K562 (cell line): Measurements from ENCODE around the gene ADGRG1. TPM values are rescaled to one million over a fixed set of nuclear protein-coding genes. Genes with fewer than 3 reads are reported as not detected.

Source experiments
- CBFA2T3 ChIP-seq: fragments of 450-650 bp; IDR thresholded peaks from 2 replicates; pipeline ENCODE4 v1.6.1; 2017
- CEBPZ ChIP-seq: fragments of 150-350 bp; IDR thresholded peaks from 2 replicates; pipeline ENCODE4 v1.6.1; 2014; ENCODE audit warnings: low read depth, mild to moderate bottlenecking, low read length, borderline replicate concordance
- DDX20 ChIP-seq: fragments of 450-650 bp; IDR thresholded peaks from 2 replicates; pipeline ENCODE4 v1.6.1; 2016; ENCODE audit warnings: missing genetic modification characterization, low read depth, mild to moderate bottlenecking, missing compliant biosample characterization, moderate library complexity
- DPF2 ChIP-seq: fragments of 450-650 bp; IDR thresholded peaks from 2 replicates; pipeline ENCODE4 v1.6.1; 2016
- FOXP4 ChIP-seq: sonication (generic); formaldehyde crosslinking; IDR thresholded peaks from 2 replicates; pipeline ENCODE4 v1.8.0; 2022; ENCODE audit warnings: mild to moderate bottlenecking, missing genetic modification reagents, borderline replicate concordance
- HMGXB4 ChIP-seq: sonication (generic); formaldehyde crosslinking; IDR thresholded peaks from 2 replicates; pipeline ENCODE4 v1.8.1; 2023; ENCODE audit warnings: mild to moderate bottlenecking, missing genetic modification reagents
- JUNB ChIP-seq: fragments of 450-650 bp; formaldehyde crosslinking; conservative IDR thresholded peaks from 2 replicates; pipeline ENCODE4 v1.4.0; 2020; ENCODE audit warnings: mild to moderate bottlenecking
- KLF6 ChIP-seq: fragments of 250-450 bp; sonication (Bioruptor Pico); IDR thresholded peaks from 2 replicates; pipeline ENCODE4 v1.4.0; 2020; ENCODE audit warnings: mild to moderate bottlenecking, moderate library complexity, borderline replicate concordance
- MAFG ChIP-seq: fragments of 450-650 bp; conservative IDR thresholded peaks from 2 replicates; pipeline ENCODE4 v1.6.1; 2016; ENCODE audit warnings: missing genetic modification characterization, missing compliant biosample characterization
- NFRKB ChIP-seq: fragments of 450-650 bp; IDR thresholded peaks from 2 replicates; pipeline ENCODE4 v1.6.1; 2016; ENCODE audit warnings: low read depth
- PRDM10 ChIP-seq: fragments of 450-650 bp; IDR thresholded peaks from 2 replicates; pipeline ENCODE4 v1.6.1; 2018; ENCODE audit not compliant: partially characterized antibody
- PYGO2 ChIP-seq: fragments of 450-650 bp; IDR thresholded peaks from 2 replicates; pipeline ENCODE4 v1.6.1; 2016; ENCODE audit warnings: mild to moderate bottlenecking, missing genetic modification characterization, moderate library complexity, missing compliant biosample characterization
- TAF1 ChIP-seq: IDR thresholded peaks from 2 replicates; pipeline ENCODE4 v1.6.1; 2011; ENCODE audit warnings: mild to moderate bottlenecking, low read length, moderate library complexity; ENCODE audit not compliant: insufficient read depth, control insufficient read depth, severe bottlenecking; ENCODE audit errors: extremely low read depth
- ZNF445 ChIP-seq: fragments of 250-450 bp; sonication (Bioruptor Pico); IDR thresholded peaks from 2 replicates; pipeline ENCODE4 v1.4.0; 2020; ENCODE audit warnings: low read depth, mild to moderate bottlenecking, moderate library complexity
- ZNF586 ChIP-seq: fragments of 450-650 bp; formaldehyde crosslinking; conservative IDR thresholded peaks from 2 replicates; pipeline ENCODE4 v1.4.0; 2020; ENCODE audit warnings: mild to moderate bottlenecking, moderate library complexity
- polyA plus RNA-seq, 8 experiments: library from polyadenylated mRNA; depleted of rRNA in 4 of 8; stranded (reverse) in 5 of 8; unstranded in 3 of 8; fragments of >200 nt; fragmentation: Nextera tagmentation in 2 of 8; fragmentation: Illumina TruSeq in 1 of 8; extraction: Ambion mirVana in 2 of 8; extraction: Trizol in 1 of 8; gene quantifications; 2 replicates each; pipeline versions ENCODE4 v1.2.1 to v1.2.3, GENCODE V29; 2011 to 2014; ENCODE audit warnings: inconsistent platforms in 1 of 8, missing spikeins in 1 of 8
- total RNA-seq, 7 experiments: library from RNA; depleted of rRNA in 6 of 7; stranded (reverse); fragments of >200 nt in 6 of 7; fragmentation: Illumina TruSeq in 2 of 7; extraction: Trizol in 2 of 7; gene quantifications; 2 replicates each; pipeline versions ENCODE4 v1.2.1 to v1.2.3, GENCODE V29; 2011 to 2021; ENCODE audit warnings: low replicate concordance in 1 of 7

The ADGRG1 gene
- total and polyA plus RNA-seq, 9 of the 15 experiments (the other 6 are each of a cell fraction or from before 2014, with no cell fraction given), result 0.04 to 0.31 (median 0.16) TPM; not detected in 6

GRCh38 chr16:57694725-57695679 is 66.6 kb downstream of the ADGRG1 start, which contains the start of gene DRC7 (continued):
- TF ChIP-seq FOXP4 (CRISPR knock-in tag) (no peak), PYGO2 (tag) (no peak), ZNF445 (CRISPR knock-in tag) (no peak), CEBPZ (no peak), PRDM10 (peak; percentile 74), TAF1 (no peak), DPF2 (peak; percentile 44; the same call in 1 of the 2 replicates), ZNF586 (CRISPR knock-in tag) (no peak), CBFA2T3 (peak; percentile 14; the same call in 1 of the 2 replicates), HMGXB4 (CRISPR knock-in tag) (no peak), KLF6 (no peak), JUNB (CRISPR knock-in tag) (no peak), DDX20 (tag) (no peak), NFRKB (no peak), MAFG (tag) (no peak)
